GM18907 (cell line): ENCODE results near the gene PNPLA5.
A peak's percentile ranks its signal among the peaks of the same experiment; 100 is the strongest.
"Not testable (repeated sequence)": the region's sequence is repeated elsewhere in the genome, so short reads cannot be mapped to it uniquely, and the experiment has no call there.

ENCODE experiments used
- ATAC-seq: cut with Tn5 transposase; IDR thresholded peaks from one replicate; pipeline ENCODE4 v1.9.1; 2021; ENCODE audit warnings: mild to moderate bottlenecking, moderate library complexity; ENCODE audit not compliant: unreplicated experiment

Gene PNPLA5

GRCh38 chr22:43903033-43903432 lies 11.2 kb upstream of the PNPLA5 start:
- not testable (repeated sequence) for ATAC-seq

- no peak for ATAC-seq
Observed at GRCh38 chr22:43901976-43902643, 10.3 kb upstream of the PNPLA5 start.

- ATAC-seq: no peak
Observed at GRCh38 chr22:43900206-43900605, 8.4 kb upstream of the PNPLA5 start.

- no peak for ATAC-seq
Observed at GRCh38 chr22:43897751-43898261, 6.0 kb upstream of the PNPLA5 start.

- no peak for ATAC-seq
Observed at GRCh38 chr22:43895986-43896645, 4.3 kb upstream of the PNPLA5 start.

- ATAC-seq: no peak
Observed at GRCh38 chr22:43894122-43894521, 2.3 kb upstream of the PNPLA5 start.

- no peak for ATAC-seq
Observed at GRCh38 chr22:43893266-43893665, 1.5 kb upstream of the PNPLA5 start.

- no peak for ATAC-seq
Observed at GRCh38 chr22:43892183-43892894, 526 bp upstream of the PNPLA5 start.

GRCh38 chr22:43890901-43891331 lies 897 bp downstream of the PNPLA5 start:
- ATAC-seq: no peak

- ATAC-seq: no peak
Observed at GRCh38 chr22:43889860-43890253, 2.0 kb downstream of the PNPLA5 start.

GRCh38 chr22:43889201-43889859 lies 2.5 kb downstream of the PNPLA5 start:
- ATAC-seq: no peak

- ATAC-seq: no peak
Observed at GRCh38 chr22:43888740-43889139, 3.1 kb downstream of the PNPLA5 start.

GRCh38 chr22:43887391-43887790 lies 4.4 kb downstream of the PNPLA5 start:
- ATAC-seq: no peak

- ATAC-seq: no peak
Observed at GRCh38 chr22:43886231-43886630, 5.6 kb downstream of the PNPLA5 start.

GRCh38 chr22:43885786-43886185 lies 6.0 kb downstream of the PNPLA5 start:
- ATAC-seq: no peak

GRCh38 chr22:43885319-43885671 lies 6.5 kb downstream of the PNPLA5 start:
- no peak for ATAC-seq

- ATAC-seq: peak; percentile 53
Observed at GRCh38 chr22:43884600-43885318, 7.1 kb downstream of the PNPLA5 start.

GRCh38 chr22:43883719-43884415 lies 7.9 kb downstream of the PNPLA5 start:
- no peak for ATAC-seq

GRCh38 chr22:43883012-43883661 lies 8.7 kb downstream of the PNPLA5 start:
- ATAC-seq: no peak
